HG02840 (cell line): ENCODE results near the gene DPY19L2.
"Not testable (repeated sequence)": the region's sequence is repeated elsewhere in the genome, so short reads cannot be mapped to it uniquely, and the experiment has no call there.

Experiments
- ATAC-seq: cut with Tn5 transposase; IDR thresholded peaks from one replicate; pipeline ENCODE4 v1.9.1; 2021; ENCODE audit warnings: mild to moderate bottlenecking, moderate library complexity, moderate number of reproducible peaks; ENCODE audit not compliant: unreplicated experiment, low FRiP score

The DPY19L2 gene

DNA sequence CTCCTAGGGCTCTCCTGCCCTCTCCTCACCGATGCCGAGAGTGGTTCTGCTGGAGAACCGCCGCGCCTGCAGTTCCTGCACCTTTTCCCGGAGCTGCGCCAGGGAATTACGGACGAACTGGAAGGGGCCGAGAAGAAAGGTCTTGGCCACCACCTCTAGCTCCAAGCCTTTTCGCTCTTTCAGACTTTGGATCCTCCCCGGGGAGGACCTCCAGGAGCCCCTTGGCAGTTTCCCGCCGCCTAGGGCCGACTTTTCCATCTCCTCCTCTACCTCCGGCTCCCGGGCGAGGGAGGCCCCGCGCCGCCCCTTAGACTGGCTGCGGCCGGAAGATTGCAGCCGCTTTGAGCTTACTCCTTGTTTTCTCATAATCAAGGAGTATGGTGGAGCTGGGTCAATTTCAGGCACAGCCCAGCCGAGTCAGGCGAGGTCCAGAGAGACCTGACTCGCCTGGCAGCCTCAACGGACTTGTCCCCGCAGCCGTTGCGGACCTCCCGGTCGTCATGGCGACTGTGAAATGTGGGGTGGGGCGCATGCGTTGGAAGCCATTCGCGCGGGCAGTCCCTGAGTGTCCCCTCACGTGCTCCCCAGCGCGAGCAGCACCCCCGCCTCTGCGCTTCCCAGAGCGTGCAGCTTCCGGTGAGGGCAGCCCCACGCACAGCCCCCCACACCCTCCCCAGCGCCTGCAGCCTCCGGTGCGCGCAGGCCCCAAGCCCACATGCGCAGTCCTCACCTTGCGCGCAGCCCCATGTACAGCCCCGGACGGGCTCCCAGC lies at the start of gene DPY19L2:
Gene DPY19L2 (minus strand): TSS at position 466 of the 772 bp plus-strand sequence. CDS start 100 bp downstream, at position 366.
- ATAC-seq, result peak; percentile 89

DNA sequence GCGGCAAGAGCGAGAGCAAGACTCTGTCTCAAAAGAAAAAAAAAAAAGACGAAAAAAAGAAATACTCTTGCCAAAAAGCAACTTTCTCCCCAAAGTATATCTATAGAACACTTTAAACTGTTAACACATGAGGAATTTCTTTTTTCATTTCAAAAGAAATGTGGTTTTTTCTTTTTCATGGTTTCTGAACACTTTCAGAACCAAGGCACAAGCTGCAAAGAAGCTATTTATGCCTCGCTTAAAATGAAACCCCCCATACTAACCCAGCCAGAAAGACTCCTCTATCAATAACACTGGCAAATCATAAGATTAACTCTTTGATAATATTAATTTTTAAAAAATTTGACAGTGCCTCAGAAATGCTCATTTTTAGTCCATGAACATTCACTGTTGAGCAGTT lies 48.6 kb upstream of the DPY19L2 start:
- not testable (repeated sequence) for ATAC-seq

DNA sequence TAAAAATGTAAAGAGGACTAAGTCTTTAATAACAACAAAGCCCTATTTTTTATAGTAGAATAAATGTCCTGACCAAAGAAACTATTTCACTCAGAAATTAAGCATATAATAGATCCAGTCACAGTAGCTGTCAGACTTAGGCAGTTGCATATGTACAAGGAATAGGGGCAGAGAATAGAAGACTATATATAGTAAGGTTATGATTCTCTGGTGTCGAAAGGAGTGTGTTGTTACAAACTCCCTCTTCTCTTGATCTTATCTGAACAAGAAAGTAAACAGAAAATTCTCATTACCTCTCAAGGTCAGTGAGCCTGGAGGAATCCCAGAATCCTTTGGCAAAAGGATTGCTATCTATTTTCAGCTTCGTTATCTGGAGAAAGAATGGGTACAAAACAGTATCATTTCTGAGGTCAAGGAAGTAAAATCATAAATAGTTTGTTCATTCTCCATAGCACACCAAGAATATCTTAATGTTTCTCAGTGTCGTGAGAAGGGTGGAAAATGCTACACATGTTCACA lies 46.9 kb upstream of the DPY19L2 start:
- not testable (repeated sequence) for ATAC-seq

DNA sequence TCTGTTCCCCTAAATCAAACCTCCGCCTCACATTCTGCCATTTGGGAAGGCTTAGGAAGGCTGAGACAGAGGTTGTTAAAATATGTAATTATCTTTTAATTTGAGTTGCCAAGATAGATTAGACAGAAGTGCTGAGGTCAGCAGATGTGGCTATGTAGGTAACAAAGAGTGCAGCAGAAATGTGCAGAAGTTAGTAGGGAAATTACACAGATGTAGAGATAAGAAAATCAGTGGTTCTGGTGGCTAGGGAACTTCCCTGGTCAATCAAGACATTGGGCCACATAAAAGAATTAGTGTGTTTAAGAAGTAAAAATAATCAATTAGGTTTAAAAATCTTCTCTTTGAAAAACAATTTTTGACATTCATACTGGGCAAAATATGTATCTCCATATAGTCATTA lies 46.1 kb upstream of the DPY19L2 start:
- not testable (repeated sequence) for ATAC-seq

DNA sequence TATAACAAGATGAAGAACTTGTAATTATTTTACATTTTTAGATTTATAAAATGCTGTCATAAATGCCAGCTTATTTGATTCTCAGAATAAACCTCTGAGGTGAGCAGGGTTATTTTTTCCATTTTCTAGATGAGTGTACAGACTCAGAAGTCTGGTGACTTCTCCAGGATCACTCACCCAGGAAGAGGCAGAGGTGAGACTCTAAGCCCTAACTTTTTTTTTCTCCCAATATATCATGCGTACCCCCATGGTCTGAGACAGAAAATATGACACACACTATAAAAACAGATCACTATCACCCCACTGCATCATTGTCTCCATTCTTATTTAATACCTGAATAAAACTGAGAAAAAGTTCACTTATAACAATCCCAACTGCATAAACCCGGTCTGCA lies 45.4 kb upstream of the DPY19L2 start:
- not testable (repeated sequence) for ATAC-seq

DNA sequence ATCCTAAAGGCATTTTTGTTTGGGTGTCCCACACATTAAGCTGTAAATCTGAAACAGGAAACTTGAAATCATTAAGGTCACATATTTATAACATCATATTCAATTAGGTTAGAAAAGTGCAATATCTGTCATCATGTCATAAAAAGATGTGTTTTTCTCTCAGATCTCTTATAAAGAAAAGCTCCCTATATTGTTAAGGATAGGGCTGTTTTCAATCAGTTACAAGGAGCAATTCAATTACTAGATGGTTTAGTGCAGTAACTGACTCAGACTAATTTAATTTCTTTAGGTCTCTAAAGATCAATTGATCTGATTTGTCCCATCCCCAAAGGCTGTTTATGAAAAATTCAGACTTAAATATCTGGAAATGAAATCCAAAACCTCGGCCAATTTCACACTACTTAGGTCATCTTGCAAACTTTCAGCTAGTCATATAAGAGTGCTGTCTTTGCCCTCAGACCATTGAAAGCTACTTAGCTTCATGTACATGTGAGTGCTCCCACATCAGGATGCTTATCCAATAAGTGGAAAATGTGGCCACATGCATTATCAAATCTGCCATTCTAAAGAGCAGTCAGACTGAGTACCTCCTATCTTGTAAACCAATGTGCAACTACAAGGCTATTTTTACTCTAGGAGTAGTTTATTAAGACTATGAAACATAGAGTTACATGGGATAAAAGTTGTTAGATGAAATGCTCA lies 44.8 kb upstream of the DPY19L2 start:
- not testable (repeated sequence) for ATAC-seq

DNA sequence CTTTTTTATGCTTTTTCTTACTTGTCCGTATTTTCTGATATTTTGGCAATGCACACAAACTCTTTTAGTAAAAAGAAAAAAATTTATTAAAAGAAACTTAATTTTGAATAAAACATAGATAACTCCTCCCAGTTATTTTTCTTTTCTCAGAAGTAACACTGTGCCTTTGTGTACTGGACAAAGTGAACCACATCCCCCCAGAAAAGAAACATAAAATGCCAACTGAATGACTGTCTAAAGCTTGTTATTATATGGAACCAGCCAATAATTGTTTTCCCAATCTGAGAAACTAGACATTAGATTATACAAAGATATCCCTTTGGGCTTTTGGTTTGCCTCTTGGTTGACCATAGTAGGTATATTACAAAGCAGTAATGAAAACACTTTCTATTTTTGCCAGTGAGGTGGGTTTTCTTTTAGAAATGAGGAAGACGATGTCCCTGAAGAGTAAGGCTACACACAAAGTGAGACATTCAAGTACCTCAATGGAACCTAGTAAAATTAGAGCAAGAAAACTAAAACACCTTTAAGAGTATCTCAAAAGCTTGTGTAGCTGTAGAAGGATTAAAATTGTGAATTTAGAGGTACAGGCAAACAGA lies 44.2 kb upstream of the DPY19L2 start:
- ATAC-seq, result not testable (repeated sequence)

DNA sequence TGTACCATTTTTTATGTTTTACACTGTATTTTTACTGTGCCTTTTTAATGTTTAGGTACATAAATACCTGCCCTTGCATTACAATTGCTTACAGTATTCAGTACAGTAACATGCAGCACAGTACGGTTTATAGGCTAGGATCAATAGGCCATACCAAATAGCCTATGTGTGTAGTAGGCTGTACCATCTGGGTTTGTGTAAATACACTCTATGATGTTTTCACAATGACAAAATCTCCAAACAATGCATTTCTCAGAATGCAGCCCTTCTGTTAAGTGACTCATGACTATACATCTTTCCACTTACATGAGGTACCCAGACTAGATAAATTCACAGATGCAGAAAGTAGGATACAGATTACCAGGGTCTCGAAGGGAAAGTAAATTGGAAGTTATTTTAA lies 43.0 kb upstream of the DPY19L2 start:
- not testable (repeated sequence) for ATAC-seq

DNA sequence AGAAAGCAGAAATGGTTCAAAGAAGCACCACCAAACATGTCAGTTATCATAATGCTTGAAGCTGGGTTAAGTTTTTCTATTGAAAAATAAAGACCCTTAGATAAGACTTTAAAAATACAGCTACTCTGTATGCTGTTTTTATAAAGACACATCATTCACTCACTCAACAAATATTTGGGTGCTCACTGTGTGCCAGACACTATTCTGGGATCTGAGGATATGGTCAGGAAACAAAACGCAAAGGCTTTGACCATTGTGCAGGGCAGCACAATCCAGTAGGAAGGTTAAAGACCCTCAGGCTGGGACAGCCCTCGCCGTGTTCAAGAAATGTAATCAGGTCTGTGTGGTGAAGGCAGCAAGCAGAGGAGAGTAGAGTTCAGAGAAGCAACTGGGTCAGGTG lies 38.0 kb upstream of the DPY19L2 start:
- no peak for ATAC-seq

DNA sequence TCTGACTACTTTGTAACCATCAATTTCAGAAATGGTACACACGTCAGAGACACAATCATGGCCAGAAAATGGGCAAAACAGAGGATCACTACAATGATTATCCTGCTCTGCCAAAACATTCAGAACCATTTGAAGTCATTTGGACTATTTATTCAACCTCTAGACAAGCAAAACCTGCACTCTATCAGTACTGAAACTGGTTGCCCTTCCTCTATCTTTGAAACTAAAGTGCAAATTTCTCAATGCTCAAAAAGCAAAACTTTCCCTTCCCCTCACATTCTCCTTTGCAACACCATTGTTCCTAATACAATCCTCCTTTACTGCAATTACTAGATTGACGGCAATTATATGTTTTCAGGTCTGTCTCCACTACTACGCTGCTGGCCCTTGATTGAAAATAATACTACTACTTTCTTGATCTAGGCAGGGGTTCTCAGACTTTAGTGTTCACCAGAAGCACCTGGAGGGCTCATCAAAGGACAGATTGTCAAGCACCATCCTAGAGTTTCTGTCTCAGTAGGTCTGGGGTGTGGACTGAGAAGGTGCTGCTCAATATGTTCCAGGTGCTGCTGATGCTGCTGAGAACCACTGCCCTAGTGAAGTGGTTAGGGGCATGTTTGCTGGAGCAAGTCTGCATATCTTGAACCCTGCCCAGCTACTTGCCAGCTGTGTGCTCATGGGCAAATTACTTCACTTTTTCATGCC lies 31.5 kb upstream of the DPY19L2 start:
- not testable (repeated sequence) for ATAC-seq

DNA sequence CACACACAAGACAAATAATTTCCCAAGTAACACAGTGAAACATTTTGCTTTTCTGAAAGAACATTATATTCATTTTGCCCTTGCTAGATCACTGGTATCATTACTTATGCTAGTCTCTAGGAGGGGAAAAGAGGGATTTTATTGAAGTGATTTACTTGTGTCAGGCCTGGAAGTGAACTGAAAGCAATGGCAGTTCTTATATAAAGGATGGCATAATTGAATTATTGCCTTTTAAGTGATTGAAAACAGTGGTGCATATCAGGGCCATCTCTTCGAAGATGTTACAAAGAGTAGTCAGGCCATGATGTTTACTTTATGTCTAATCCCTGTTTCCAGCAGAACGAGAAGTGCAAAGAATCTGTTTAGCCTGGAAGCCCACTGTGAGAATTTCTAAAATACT lies 30.7 kb upstream of the DPY19L2 start:
- not testable (repeated sequence) for ATAC-seq

DNA sequence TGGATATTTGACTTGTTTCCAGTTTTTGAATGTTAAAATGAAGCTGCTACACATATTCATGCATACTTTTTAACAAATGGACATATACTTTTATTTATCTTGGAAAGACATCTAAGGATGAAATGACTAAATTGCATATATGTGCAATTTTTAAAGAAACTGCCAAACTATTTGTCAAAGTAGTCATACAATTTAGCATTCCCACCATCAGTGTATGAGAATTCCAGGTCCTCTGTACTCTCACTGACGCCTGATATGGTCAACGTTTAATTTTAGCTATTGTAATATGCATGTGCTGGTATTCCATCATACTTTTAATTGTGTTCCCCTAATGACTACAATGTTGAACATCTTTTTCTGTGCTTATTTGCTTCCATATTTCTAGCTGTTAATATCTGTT lies 22.5 kb upstream of the DPY19L2 start:
- ATAC-seq, result not testable (repeated sequence)

DNA sequence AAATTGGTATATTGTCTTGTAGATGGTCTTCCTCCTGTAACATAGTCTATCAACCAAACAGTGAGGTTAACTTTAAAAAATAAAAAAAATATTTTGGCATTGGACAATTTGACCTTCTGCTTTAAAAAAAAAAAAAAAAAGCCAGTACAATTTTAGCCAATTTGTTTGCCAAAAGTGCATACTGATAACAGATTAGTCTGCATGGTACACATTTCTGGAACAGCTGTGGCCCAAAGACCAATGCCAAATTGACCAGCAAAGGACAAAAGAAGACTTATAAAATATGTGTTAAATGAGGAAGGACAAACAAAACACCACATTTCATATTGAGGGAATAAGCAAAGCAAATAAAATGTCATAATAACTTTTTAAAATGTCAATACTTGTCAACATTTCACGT lies 20.8 kb upstream of the DPY19L2 start:
- ATAC-seq, result not testable (repeated sequence)

DNA sequence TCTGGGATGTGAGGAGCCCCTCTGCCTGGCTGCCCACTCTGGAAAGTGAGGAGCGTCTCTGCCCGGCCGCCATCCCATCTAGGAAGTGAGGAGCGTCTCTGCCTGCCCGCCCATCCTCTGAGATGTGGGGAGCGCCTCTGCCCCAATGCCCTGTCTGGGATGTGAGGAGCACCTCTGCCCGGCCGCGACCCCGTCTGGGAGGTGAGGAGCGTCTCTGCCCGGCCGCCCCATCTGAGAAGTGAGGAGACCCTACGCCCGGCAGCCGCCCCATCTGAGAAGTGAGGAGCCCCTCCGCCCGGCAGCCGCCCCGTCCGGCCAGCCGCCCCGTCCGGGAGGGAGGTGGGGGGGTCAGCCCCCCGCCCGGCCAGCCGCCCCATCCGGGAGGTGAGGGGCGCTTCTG lies 18.3 kb upstream of the DPY19L2 start:
- ATAC-seq, result not testable (repeated sequence)

DNA sequence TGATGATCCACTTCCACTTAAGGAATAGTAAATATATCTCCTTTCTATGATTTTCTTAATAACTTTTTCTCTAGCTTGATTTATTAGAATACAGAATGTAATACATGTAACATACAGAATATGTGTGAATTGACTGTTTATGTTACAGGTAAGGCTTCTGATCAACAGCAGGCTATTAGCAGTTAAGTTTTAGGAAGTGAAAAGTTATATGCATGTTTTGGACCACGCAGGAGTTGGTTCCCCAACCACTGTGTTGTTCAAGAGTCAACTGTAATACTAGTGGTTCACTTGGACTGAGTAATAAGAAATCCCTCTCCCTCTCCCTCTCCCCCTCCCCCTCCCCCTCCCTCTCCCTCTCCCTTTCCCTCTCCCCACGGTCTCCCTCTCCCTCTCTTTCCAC lies 17.5 kb upstream of the DPY19L2 start:
- ATAC-seq, result not testable (repeated sequence)

DNA sequence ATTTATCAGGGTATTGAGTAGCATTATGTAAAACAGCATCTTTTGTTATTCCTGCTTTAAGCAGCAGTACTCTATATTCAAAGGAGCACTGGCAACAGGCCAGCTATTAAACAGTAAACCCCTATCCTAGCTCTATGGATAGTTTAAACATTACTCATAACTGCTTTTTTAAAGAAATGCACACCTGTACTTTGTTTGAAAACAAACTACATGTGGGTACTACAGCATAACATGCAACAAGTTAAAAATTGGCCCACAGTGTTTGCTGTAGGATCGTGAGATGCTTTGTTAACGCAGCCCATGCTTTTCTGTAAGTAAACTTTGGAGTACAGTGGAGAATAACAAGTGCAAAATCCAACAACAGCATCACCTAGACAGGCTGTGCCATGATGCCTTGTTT lies 14.3 kb upstream of the DPY19L2 start:
- not testable (repeated sequence) for ATAC-seq

DNA sequence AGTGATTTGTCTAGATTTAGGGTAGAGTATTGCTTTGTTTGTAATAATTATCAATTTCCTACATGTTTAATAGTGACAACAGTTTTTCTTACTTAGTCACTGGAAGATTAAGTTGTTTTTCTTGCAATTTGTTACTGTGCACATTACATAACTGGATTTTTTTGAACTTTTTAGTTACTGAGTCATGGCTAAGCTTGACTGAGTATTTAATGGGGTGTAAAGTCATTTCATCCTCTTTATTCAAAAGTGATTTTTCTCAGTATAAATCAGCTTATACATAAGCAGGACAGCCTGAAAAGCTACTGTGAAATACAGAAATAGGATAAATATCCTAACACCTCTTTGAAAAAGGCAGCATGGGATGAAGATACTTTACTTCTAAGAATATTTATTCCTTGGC lies 12.5 kb upstream of the DPY19L2 start:
- not testable (repeated sequence) for ATAC-seq

DNA sequence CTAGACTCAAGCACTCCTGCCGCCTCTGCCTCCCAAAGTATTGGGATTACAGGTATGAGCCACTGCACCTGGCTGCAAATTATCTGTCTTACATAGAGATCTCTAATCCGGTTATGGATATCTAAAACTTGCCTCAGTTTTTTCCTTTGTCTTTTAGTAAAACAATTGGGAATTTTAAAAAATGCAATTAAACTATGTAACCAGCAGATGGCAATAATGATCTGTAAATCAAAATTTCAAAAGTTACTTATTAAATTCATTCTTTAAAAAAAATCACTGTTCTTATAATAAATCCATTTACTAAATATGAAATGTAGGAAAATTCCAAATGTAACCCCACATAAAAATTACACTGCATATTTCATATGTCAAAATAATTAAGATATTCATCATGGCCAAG lies 4.3 kb upstream of the DPY19L2 start:
- not testable (repeated sequence) for ATAC-seq

DNA sequence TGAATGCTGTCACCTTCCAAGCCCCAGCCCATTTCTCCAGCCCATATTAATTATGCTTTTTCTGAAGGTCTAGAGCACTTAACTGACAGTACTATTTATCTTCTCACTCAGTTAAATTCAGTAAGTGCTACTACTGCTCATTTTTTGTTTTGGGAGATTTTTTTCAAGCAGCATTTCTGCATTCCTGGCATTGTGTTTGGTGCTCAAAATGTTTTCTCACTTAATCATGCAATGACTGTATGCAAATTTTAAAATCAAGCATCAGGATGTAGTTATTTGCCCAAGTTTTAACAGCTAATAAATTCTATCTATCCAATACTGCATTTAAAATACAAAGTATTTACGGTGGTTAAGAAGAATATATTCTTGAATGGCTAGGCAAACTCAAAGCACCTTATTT lies 1.6 kb upstream of the DPY19L2 start:
- not testable (repeated sequence) for ATAC-seq

DNA sequence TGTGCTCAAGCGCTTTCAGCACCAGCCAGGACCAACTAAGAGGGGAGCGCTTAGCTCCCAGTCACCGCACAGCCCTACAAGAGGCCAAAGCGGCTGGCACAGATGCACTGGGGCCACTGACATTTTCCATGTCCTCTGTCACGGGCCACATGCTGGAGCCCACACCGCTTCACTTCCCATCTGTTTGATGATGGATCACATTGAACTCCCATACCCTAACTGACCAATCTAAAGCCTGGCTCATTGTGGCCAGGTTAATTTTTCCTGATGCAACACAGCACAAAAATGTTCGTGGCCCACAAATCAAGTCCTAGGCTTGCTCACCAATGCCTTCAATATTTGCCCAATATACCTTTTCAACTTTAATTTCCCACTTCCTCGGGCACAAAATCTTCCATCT lies 1.1 kb upstream of the DPY19L2 start:
- not testable (repeated sequence) for ATAC-seq
